Amygdala (tissue), 56 donors: ENCODE data around the gene STRA8.

ENCODE experiments used
- DNase-seq, 56 donors: peaks; one replicate each; lab custom pipeline; 2025; lab: John Stamatoyannopoulos, UW

STRA8 gene

GRCh38 chr7:135260930-135261721 is 27.5 kb downstream of the STRA8 start:
- peak in 35 of 56 donors; percentile 7 to 67 (median 30) for DNase-seq

DNA sequence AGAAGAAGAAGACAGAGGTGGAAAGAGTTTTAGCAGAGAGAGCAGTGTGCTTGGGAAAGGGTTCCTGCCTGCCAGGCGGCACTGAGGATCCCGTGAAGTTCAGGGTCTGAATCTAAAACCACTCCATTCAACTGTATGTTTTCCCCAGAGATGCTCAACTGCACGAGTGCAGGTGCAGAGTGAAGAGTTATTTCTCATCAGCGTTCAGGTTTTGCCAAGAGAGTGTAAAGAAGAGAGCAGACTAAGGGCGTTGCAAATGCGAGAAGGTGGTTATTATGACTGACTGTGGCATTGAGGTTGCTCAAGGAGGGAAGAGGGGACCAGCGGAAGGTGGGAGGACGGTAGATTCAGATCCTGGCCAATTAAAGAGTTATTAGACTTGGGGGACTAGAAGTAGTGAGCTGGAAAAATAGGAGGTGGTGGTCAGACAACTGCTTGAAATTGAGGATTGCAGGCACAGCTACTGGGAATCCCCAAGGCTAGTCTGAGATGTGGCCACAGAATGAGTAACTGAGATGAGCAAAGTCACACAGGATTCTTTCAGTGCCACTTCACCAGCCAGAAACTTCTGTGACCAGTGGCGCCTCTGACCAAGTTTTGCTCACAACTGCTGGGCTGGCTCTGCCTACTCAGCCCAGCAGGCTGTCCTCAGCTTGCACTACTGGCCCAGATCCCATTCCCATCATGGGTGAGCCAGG is 29.1 kb downstream of the STRA8 start:
- DNase-seq: no peak

GRCh38 chr7:135263321-135263970 is 29.8 kb downstream of the STRA8 start:
- no peak for DNase-seq

DNA sequence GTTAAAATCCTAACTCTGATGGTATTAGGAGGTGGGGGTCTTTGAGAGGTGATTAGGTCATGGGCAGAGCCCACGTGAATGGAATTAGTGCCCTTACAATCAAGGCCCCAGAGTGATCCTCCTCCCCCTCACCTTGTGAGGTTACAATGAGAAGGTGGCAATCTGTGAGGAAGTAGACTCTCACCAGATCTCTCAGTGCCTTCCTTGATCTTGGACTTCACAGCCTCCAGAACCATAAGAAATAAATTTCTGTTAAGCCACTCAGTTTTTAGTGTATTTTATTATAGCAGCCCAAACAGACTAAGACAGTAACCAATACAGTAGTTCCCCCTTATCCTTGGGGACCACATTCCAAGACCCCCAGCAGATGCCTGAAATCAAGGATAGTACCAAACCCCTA is 32.0 kb downstream of the STRA8 start:
- no peak for DNase-seq

GRCh38 chr7:135269921-135270320 is 36.3 kb downstream of the STRA8 start:
- no peak for DNase-seq

GRCh38 chr7:135270577-135271254 is 37.1 kb downstream of the STRA8 start:
- no peak for DNase-seq

DNA sequence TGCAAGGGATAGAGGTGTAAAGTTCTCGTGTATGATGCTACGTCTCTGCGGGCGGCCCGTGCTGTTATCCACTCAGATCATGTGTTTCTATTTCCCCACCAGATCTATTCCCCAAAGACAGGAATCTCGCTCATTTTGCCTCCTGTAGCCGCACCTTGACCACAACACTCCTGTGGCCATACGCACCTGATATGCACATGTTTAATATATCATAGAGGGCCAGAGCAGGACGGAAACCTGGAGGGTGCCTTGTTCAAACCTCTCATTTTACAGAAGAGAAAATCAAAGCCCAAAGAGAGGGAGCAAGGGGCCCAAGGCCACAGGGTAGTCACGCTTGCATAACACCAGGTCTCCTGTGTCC is 37.6 kb downstream of the STRA8 start:
- DNase-seq: no peak

- no peak for DNase-seq
Observed at GRCh38 chr7:135272303-135272702, 38.7 kb downstream of the STRA8 start.

- DNase-seq: no peak
Observed at GRCh38 chr7:135273581-135273980, 39.9 kb downstream of the STRA8 start.

DNA sequence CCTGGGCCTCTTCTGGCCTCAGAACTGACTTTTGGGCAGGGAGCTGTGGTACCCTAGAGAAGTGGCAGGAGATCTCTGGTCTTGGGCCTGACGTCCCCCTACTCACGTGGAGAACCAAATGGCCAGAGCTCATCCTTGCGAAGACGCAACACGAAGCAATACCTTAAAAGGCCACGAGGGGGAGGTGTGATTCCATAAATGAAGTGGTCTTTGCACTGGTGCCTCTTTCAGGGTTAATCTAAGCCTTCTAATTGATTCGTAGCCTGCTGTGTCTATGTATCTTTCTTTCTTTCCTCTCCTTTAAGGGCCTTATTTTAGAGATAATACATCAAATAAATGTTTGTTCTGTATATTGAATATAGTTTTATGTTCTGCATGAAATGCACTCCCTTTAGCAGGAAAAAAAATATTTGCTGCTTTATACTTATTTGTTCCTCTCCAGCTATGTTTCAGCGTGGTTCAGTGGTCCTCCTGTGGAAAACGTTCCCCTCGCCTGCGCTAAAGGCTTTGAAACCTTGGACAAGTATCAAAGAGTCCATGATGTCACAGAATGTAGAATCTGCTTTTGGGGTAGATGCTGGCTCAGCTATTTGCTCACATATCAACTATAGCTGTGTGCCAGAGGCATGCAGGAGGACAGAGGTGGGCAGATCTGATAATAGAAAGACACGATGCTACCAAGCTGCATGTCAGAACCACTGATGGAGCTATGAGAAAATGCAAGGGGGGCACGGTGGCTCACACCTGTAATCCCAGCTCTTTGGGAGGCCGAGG is 41.0 kb downstream of the STRA8 start:
- peak in 45 of 56 donors; percentile 2 to 88 (median 41) for DNase-seq

- DNase-seq: no peak
Observed at GRCh38 chr7:135275971-135276580, 42.4 kb downstream of the STRA8 start.

GRCh38 chr7:135277161-135277560 is 43.5 kb downstream of the STRA8 start:
- DNase-seq: no peak

GRCh38 chr7:135281363-135281949 is 47.8 kb downstream of the STRA8 start:
- peak in 53 of 56 donors; percentile 8 to 93 (median 65) for DNase-seq

DNA sequence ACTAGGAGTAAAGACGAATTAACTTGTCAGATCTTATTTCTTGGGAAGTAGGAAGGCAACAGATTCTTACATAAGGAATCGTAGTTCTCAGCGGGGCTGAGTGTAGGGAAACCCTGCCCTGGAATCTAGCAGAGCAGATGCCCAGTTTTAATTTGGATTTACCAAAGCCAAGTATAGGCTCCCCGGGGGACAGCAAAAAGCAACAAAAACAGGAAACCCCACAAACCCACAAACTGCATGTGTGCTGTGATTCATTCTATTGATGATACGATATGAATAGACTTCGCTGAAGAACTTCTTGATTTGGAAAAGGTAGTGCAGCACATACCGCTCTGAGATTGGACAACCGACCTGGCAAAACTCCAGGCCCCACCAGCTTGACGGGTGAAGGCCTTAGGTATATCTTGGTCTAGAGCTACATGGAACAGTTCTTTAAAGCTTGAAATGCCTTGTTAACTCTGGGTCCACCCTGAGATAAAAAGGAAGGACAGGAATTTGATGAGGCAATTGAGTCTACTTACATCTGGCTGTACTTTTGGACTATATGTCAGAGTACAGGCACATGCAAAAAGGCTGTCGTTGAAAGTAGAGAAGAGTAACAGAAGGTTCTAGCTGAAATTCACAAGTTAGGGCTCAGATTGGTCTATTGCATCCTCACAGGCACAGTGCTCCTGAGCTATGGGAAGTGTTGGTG is 49.1 kb downstream of the STRA8 start:
- DNase-seq: peak in 2 of 56 donors; percentile 5 to 16

DNA sequence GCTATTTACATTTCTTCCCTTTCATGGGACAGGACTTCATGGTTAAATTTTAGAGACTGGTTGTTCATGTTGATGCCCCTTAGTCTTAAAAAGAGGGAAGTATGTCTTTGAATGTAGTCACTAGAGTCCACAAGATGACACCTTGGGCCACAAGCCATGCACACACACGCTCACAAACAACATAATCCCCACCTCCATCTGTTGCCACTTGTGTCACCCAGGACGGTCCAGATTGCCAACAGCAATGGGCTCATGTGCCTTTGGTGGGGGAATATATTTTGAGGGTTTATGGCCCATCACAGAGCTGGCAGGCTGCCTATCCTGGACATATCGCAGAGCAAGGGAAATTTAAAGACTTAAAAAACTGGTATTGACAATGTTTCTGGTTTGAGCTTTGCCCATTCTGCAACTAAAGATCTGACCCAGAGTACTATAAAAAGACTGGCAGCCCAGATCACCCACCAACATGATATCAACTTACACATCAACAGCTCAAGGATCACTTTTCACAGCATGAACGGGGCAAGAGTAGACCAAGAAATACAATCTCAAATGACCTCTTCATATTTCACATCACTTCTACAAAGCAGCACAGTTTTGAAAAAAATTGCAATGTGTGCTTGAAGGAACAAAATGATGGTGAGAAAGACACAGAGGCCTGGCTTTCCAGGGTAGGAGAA is 50.5 kb downstream of the STRA8 start:
- DNase-seq: no peak

GRCh38 chr7:135285547-135286233 is 52.1 kb downstream of the STRA8 start:
- DNase-seq: no peak

GRCh38 chr7:135286876-135287275 is 53.2 kb downstream of the STRA8 start:
- DNase-seq: no peak

GRCh38 chr7:135290594-135290993 is 57.0 kb downstream of the STRA8 start:
- no peak for DNase-seq
